ENCODE data around the gene MMP1.

Gene MMP1

DNA sequence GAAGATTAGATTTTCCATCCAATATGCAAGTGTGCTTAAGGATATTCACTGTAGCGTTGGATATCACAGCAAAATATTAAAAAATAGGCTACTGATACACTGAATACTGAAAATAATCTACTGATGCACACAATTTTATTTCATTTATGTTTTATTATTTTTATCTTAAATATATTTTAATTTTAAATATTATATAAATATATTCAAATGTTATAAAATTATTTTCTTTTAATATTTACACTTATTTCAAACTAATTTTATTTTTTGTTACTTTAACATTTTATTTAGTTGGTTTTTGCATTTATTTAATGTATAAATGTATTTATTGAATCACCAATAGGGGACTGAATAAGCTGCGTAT is 33.1 kb upstream of the MMP1 start:
- no peak overlapping the region for H3K27ac ChIP-seq (ENCODE audit: low read depth, low read length)
- no peak overlapping the region for H3K9ac ChIP-seq (ENCODE audit: low read length)
- no peaks in the 10 kb centered on the region for H3K36me3 ChIP-seq (ENCODE audit: insufficient read depth, low read length)
- peaks cover 7% of the 10 kb centered on the region for H3K4me1 ChIP-seq (ENCODE audit: insufficient read depth, low read length)
- no peaks in the 10 kb centered on the region for H3K9me3 ChIP-seq (ENCODE audit: low read length)
- no peaks in the 10 kb centered on the region for H3K27me3 ChIP-seq (ENCODE audit: control insufficient read depth in 1 of 2, insufficient read depth in 2 of 2, low read length in 2 of 2)
- peak overlapping the region in 1 of 2 donors; percentile 17 for H3K4me3 ChIP-seq (ENCODE audit: low read depth in 1 of 2, low read length in 2 of 2)

DNA sequence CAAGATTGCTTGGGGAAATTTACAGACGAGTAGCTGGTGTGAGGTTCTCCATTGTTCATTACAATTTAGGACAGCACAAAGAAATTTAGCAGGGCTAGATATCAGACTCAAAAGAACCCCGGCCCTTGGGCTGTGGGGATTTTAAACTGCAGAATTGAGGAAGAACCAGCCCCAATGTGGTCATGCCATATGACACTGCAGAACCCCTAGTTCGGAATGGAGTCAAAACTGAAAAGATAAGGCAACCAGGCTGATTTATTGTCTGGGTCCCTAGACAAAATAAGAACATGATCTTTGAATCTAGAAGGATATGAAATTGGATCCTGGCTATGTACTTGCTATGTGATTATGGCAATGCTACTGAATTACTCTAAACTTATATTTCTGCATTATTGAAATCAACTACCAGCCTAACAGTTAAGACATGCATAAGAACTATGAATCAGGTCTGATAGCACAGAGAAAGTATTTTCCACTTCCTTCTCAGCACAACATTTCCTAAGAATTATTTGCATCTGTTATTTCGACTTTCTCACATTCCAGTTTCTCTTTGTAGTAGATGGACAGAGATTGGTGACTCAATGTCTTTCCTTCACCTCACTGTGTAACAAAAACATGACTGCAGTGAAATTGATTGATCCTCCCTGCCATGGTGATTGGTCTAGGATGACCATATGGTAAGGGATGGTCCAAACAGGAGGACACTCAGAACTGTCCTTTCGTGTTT is 32.2 kb upstream of the MMP1 start:
- no peak overlapping the region for H3K27ac ChIP-seq (ENCODE audit: low read depth, low read length)
- no peaks in the 10 kb centered on the region for H3K36me3 ChIP-seq (ENCODE audit: insufficient read depth, low read length)
- no peak overlapping the region for H3K9ac ChIP-seq (ENCODE audit: low read length)
- no peaks in the 10 kb centered on the region for H3K27me3 ChIP-seq (ENCODE audit: control insufficient read depth in 1 of 2, insufficient read depth in 2 of 2, low read length in 2 of 2)
- H3K4me1 ChIP-seq (ENCODE audit: insufficient read depth, low read length) = no peaks in the 10 kb centered on the region
- no peak overlapping the region for H3K4me3 ChIP-seq (ENCODE audit: low read depth in 1 of 2, low read length in 2 of 2)
- no peaks in the 10 kb centered on the region for H3K9me3 ChIP-seq (ENCODE audit: low read length)

DNA sequence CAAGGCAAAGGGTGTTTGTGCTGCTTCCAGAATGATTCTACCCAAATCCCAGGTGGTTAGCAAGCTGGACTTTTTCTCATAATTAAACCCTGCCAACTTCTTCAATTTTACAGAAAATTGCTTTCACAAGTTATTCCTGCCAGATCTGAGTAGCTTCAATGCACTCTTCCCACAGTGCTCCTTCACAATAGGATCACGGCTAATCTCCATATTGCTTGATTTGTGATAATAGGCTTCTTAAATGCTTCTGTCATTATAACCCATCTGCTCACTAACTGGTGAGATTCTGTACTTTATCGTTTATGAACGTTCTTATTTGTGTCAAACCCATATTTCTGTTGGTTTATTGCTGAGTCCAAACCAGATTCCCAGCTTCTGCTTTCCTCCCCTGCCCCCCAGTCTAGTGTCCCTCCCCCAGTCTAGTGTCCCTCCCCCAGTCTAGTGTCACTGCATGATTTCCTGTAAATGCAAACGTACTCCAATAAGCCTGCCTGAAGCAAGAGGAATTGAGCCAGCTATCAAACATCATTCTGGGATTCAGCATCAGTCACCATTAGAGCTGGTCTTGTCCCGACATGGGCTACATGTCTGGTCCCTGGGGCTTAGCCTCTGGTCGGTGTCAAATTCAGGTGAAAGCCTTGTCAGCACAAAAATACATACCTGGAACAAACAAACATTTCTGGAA is 31.5 kb upstream of the MMP1 start:
- no peaks in the 10 kb centered on the region for H3K9me3 ChIP-seq (ENCODE audit: low read length)
- no peak overlapping the region for H3K4me3 ChIP-seq (ENCODE audit: low read depth in 1 of 2, low read length in 2 of 2)
- H3K4me1 ChIP-seq (ENCODE audit: insufficient read depth, low read length) = no peaks in the 10 kb centered on the region
- no peak overlapping the region for H3K9ac ChIP-seq (ENCODE audit: low read length)
- H3K36me3 ChIP-seq (ENCODE audit: insufficient read depth, low read length) = no peaks in the 10 kb centered on the region
- H3K27ac ChIP-seq (ENCODE audit: low read depth, low read length) = no peak overlapping the region
- H3K27me3 ChIP-seq (ENCODE audit: control insufficient read depth in 1 of 2, insufficient read depth in 2 of 2, low read length in 2 of 2) = no peaks in the 10 kb centered on the region

DNA sequence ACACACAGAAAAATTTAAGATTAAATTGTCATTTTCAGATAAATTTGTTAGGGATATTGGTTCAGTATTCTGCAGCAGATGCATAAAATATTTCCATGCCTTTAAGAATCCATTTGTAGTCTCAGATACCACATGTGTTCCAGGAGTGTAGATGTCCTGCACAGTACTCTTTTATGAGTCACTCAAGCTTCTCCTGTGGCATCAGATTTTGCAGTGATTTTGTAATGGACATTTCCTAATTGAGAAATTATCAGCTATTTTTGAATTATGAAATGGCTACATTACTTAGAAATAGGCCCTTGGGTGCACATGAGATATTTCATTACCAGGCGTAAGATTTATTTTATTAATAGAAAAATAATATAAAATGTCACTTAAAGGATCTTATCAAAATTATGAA is 26.6 kb upstream of the MMP1 start:
- no peaks in the 10 kb centered on the region for H3K9me3 ChIP-seq (ENCODE audit: low read length)
- no peaks in the 10 kb centered on the region for H3K36me3 ChIP-seq (ENCODE audit: insufficient read depth, low read length)
- no peaks in the 10 kb centered on the region for H3K4me1 ChIP-seq (ENCODE audit: insufficient read depth, low read length)
- H3K9ac ChIP-seq (ENCODE audit: low read length) = no peak overlapping the region
- no peak overlapping the region for H3K4me3 ChIP-seq (ENCODE audit: low read depth in 1 of 2, low read length in 2 of 2)
- no peaks in the 10 kb centered on the region for H3K27me3 ChIP-seq (ENCODE audit: control insufficient read depth in 1 of 2, insufficient read depth in 2 of 2, low read length in 2 of 2)
- H3K27ac ChIP-seq (ENCODE audit: low read depth, low read length) = no peak overlapping the region

DNA sequence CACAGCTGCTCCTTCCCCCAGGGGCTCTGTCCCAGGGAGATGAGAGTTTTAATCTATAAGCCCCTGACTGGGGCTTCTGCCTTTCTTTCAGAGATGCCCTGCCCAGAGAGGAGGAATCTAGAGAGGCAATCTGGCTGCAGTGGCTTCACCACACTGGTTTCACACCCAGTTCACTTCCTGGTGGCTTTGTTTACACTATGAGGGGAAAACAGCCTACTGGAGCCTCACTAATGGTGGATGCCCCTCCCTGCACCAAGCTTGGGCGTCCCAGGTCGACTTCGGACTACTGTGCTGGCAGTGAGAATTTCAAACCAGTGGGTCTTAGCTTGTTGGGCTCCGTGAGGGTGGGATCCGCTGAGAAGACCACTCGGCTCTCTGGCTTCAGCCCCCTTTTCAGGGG is 21.5 kb upstream of the MMP1 start:
- H3K4me1 ChIP-seq (ENCODE audit: insufficient read depth, low read length) = no peaks in the 10 kb centered on the region
- no peaks in the 10 kb centered on the region for H3K27me3 ChIP-seq (ENCODE audit: control insufficient read depth in 1 of 2, insufficient read depth in 2 of 2, low read length in 2 of 2)
- H3K36me3 ChIP-seq (ENCODE audit: insufficient read depth, low read length) = no peaks in the 10 kb centered on the region
- no peak overlapping the region for H3K27ac ChIP-seq (ENCODE audit: low read depth, low read length)
- H3K9me3 ChIP-seq (ENCODE audit: low read length) = no peaks in the 10 kb centered on the region
- H3K4me3 ChIP-seq (ENCODE audit: low read depth in 1 of 2, low read length in 2 of 2) = no peak overlapping the region
- no peak overlapping the region for H3K9ac ChIP-seq (ENCODE audit: low read length)

DNA sequence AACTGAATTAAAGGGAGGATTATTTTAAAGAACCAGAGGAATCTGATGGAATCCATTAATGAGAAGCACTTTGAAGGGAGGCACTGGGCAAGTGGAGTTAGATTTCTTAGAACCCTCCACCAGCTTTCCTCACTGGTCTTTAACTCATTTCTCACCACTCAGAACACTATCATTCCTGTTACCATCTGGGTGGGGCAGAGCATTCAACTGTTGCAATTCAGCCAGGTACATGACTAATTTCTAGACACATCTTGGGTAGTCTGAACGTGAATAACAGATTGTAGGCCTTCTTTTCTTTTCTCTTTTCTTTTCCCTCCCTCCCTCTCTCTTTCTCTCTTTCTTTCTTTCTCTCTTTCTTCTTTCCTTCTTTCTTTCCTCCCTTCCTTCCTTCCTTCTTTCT is 15.5 kb upstream of the MMP1 start:
- Histone ChIP-seq H3K9me3 (ENCODE audit: low read length) (no peaks in the 10 kb centered on the region), H3K27ac (ENCODE audit: low read depth, low read length) (no peak overlapping the region), H3K9ac (ENCODE audit: low read length) (no peak overlapping the region), H3K4me1 (ENCODE audit: insufficient read depth, low read length) (no peaks in the 10 kb centered on the region), H3K36me3 (ENCODE audit: insufficient read depth, low read length) (no peaks in the 10 kb centered on the region), H3K27me3 (ENCODE audit: control insufficient read depth in 1 of 2, insufficient read depth in 2 of 2, low read length in 2 of 2) (no peaks in the 10 kb centered on the region), H3K4me3 (ENCODE audit: low read depth in 1 of 2, low read length in 2 of 2) (no peak overlapping the region)

DNA sequence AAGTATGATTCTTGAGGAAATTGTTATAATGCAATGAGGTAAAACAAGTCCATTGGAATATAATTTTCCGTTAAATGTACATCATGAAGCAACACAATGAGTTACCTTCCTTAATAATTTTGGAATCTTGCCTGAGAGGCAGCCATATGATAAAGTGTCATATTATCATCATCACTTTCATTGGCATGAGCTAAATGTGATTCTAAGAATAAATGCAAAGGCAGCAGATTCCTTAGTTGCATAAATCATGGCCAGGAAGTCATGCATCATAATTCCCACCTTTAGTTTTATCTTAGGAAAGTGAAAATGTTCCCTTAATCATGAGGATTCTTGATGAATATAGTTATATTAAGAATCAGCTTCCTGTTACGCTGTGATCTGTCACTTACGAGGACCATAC is 14.2 kb upstream of the MMP1 start:
- no peaks in the 10 kb centered on the region for H3K36me3 ChIP-seq (ENCODE audit: insufficient read depth, low read length)
- H3K9ac ChIP-seq (ENCODE audit: low read length) = no peak overlapping the region
- no peak overlapping the region for H3K4me3 ChIP-seq (ENCODE audit: low read depth in 1 of 2, low read length in 2 of 2)
- no peaks in the 10 kb centered on the region for H3K27me3 ChIP-seq (ENCODE audit: control insufficient read depth in 1 of 2, insufficient read depth in 2 of 2, low read length in 2 of 2)
- H3K4me1 ChIP-seq (ENCODE audit: insufficient read depth, low read length) = no peaks in the 10 kb centered on the region
- H3K9me3 ChIP-seq (ENCODE audit: low read length) = no peaks in the 10 kb centered on the region
- H3K27ac ChIP-seq (ENCODE audit: low read depth, low read length) = no peak overlapping the region

DNA sequence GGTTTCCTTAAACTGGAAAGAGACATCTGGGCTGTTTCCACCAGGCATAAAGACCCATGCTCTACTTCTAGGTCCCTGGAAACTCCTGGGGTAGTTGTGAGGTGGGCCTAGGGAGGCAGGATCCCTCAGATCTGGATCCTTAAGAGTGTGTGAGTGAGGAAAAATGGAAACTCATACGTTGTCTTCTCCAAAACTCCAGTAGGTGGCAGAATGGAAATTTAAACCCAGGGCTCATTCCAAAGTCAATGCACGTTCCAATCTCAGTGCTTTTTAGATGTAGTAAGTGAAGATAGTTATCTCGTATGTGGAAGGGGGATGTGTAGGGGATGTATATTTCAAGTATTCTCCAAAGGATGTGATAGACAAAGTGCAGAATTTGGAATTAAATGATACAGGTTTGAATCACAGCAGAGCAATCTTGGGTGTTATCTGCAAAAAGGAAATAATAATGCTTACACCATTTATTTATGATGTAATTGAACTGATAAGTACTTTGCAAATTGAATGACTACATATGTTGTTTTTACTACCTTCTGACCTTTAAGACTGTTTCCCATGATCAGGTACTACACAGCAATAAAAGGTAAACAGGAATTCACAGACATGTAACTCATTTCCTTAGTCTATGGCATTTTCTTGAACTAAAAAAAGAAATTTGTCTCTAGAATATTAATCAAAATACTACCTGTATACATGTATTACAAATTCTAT is 13.1 kb upstream of the MMP1 start:
- H3K4me1 ChIP-seq (ENCODE audit: insufficient read depth, low read length) = no peaks in the 10 kb centered on the region
- H3K4me3 ChIP-seq (ENCODE audit: low read depth in 1 of 2, low read length in 2 of 2) = no peak overlapping the region
- H3K9me3 ChIP-seq (ENCODE audit: low read length) = no peaks in the 10 kb centered on the region
- H3K27me3 ChIP-seq (ENCODE audit: control insufficient read depth in 1 of 2, insufficient read depth in 2 of 2, low read length in 2 of 2) = no peaks in the 10 kb centered on the region
- H3K27ac ChIP-seq (ENCODE audit: low read depth, low read length) = no peak overlapping the region
- H3K36me3 ChIP-seq (ENCODE audit: insufficient read depth, low read length) = no peaks in the 10 kb centered on the region
- H3K9ac ChIP-seq (ENCODE audit: low read length) = no peak overlapping the region

DNA sequence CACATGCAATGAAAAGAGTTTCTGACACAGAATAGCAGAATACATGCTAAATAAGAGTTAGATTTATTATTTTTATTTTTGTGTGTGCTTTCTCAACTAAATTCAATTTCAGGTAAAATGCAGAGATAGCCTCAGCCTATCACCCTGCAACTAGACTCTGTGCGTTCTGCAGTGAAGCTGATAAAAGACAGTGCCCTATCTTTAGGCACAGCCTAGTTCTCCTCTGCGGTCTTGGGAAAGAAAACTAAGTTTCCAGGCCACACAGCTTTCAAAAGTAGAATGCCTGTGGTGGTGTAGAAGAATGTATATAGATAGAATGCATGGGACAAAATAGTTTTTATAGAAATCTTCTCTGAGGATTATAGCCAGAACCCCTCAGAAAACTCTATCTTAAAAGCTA is 12.0 kb upstream of the MMP1 start:
- Histone ChIP-seq H3K9ac (ENCODE audit: low read length) (no peak overlapping the region), H3K4me1 (ENCODE audit: insufficient read depth, low read length) (no peaks in the 10 kb centered on the region), H3K27ac (ENCODE audit: low read depth, low read length) (no peak overlapping the region), H3K4me3 (ENCODE audit: low read depth in 1 of 2, low read length in 2 of 2) (no peak overlapping the region), H3K9me3 (ENCODE audit: low read length) (no peaks in the 10 kb centered on the region), H3K27me3 (ENCODE audit: control insufficient read depth in 1 of 2, insufficient read depth in 2 of 2, low read length in 2 of 2) (no peaks in the 10 kb centered on the region), H3K36me3 (ENCODE audit: insufficient read depth, low read length) (no peaks in the 10 kb centered on the region)

DNA sequence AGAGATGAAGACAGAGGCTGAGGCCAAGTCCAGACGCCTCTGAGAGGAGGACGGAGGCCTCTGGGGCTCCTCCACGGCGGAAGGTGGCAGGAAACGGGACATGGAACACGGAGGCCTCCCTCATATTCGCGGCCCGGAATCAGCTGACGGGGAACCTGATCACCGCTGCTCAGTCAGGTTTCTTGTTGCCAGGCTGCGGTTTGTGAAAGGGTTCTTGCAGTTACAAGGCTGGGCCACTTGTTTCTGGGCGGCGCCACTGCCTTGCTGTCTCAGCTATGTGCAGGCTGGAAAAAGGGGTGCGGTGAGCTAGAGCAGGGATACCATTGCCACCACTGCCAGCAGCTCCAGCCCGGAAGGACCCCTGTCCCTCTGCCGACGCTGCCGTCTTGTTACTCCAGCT is 10.0 kb upstream of the MMP1 start:
- no peaks in the 10 kb centered on the region for H3K9me3 ChIP-seq (ENCODE audit: low read length)
- no peak overlapping the region for H3K27ac ChIP-seq (ENCODE audit: low read depth, low read length)
- H3K4me3 ChIP-seq (ENCODE audit: low read depth in 1 of 2, low read length in 2 of 2) = no peak overlapping the region
- no peak overlapping the region for H3K9ac ChIP-seq (ENCODE audit: low read length)
- H3K27me3 ChIP-seq (ENCODE audit: control insufficient read depth in 1 of 2, insufficient read depth in 2 of 2, low read length in 2 of 2) = no peaks in the 10 kb centered on the region
- no peaks in the 10 kb centered on the region for H3K4me1 ChIP-seq (ENCODE audit: insufficient read depth, low read length)
- H3K36me3 ChIP-seq (ENCODE audit: insufficient read depth, low read length) = no peaks in the 10 kb centered on the region

DNA sequence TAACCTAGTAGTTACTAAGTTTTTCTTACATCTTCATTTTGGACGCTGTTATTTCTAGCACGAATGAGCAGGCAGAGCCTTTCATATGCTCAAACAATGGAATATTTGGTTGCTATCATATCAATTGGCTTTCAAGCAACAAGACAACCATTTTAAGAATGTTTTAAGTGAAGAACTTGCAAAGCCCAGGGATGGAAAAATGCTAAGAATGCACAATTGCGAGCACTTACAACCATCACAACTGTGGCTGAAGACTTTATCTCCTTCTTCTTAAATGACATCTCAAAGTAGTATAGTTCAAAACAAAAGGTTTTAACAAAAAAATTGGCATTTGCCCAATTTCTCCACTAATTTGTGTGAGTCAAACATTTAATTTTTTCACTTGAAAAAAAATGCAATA is 8.3 kb upstream of the MMP1 start:
- no peaks in the 10 kb centered on the region for H3K9me3 ChIP-seq (ENCODE audit: low read length)
- H3K4me1 ChIP-seq (ENCODE audit: insufficient read depth, low read length) = no peaks in the 10 kb centered on the region
- no peaks in the 10 kb centered on the region for H3K27me3 ChIP-seq (ENCODE audit: control insufficient read depth in 1 of 2, insufficient read depth in 2 of 2, low read length in 2 of 2)
- H3K27ac ChIP-seq (ENCODE audit: low read depth, low read length) = no peak overlapping the region
- H3K36me3 ChIP-seq (ENCODE audit: insufficient read depth, low read length) = no peaks in the 10 kb centered on the region
- H3K4me3 ChIP-seq (ENCODE audit: low read depth in 1 of 2, low read length in 2 of 2) = no peak overlapping the region
- no peak overlapping the region for H3K9ac ChIP-seq (ENCODE audit: low read length)
